HAP-1 (cell line): ENCODE results near the gene KANSL2.
"Not testable (repeated sequence)": the region's sequence is repeated elsewhere in the genome, so short reads cannot be mapped to it uniquely, and the experiment has no call there.

Experiments
- DNase-seq, 2 experiments: peaks; one replicate each; pipeline ENCODE4 v3.0.0-alpha.2; 2016 to 2020; ENCODE audit warnings: low spot score in 2 of 2
- H3K27me3 ChIP-seq: fragments of 250-450 bp; sonication (Bioruptor Pico); 2 replicates; pipeline ENCODE4 v1.5.1; 2020; ENCODE audit warnings: low read depth, mild to moderate bottlenecking, moderate library complexity
- H3K36me3 ChIP-seq: fragments of 250-450 bp; sonication (Bioruptor Pico); replicated peaks from 2 replicates; pipeline ENCODE4 v1.5.1; 2020; ENCODE audit warnings: mild to moderate bottlenecking
- H3K4me1 ChIP-seq: fragments of 250-450 bp; sonication (Bioruptor Pico); 2 replicates; pipeline ENCODE4 v1.5.1; 2020; ENCODE audit warnings: mild to moderate bottlenecking
- H3K4me3 ChIP-seq: fragments of 250-450 bp; sonication (Bioruptor Pico); 2 replicates; pipeline ENCODE4 v1.5.1; 2020; ENCODE audit warnings: mild to moderate bottlenecking, moderate library complexity
- H3K9me3 ChIP-seq: fragments of 250-450 bp; sonication (Bioruptor Pico); 2 replicates; pipeline ENCODE4 v1.5.1; 2020; ENCODE audit warnings: mild to moderate bottlenecking, moderate library complexity
- in situ Hi-C: fragments of 300-500 bp; cut with MboI; formaldehyde crosslinking; loops from 3 replicates; pipeline ENCODE4 v1.14.3; 2020; ENCODE audit warnings: low sequenced_read_pairs, inconsistent platforms, mixed read lengths

Gene KANSL2

DNA sequence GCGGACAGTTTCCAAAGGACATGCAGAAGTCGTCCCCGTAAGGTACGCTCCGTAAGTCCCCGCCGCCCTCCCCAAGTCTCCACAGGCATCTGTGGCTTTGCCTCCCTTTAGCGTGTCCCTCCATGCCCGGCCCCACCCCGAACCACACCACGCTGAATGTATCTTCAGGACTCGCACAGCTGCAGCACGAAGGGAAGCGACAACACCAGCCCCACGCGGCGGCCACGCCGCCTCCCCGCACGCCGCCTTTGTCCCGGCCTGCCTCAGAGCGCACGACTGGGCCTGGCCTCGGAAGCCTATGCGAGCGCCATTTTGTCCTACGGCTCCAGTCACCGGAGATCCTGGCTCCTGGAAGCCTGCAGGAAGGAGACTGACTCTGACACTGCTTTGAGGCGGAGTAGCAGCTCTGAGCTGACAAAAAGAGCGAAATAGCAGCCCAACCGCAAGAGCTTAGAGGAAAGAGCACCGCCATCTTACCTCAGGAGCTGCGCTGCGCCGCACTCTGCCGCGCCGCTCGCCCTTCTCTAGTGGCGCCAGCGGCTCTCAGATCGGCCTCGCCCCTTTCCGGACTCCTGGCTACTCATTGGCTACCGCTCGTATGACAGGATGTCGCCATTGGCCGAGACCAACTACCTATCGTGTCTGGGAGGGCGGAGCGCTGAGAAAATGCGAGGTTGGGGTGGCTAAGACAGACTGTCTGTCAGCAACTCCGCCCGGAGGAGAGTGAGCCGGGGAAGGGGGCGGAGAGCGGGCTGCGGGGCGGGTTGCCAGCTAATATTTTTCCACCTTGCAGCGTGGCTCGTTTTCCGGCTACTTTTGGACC is at the start of gene KANSL2:
KANSL2 (minus strand) TSS at position 529 of the 823 bp plus-strand sequence. CDS start 606 bp downstream, outside the sequence.
- Histone ChIP-seq H3K9me3 (no peaks in the 10 kb centered on the region), H3K4me3 (peak within 1 kb of the TSS; percentile 98), H3K4me1 (peaks cover 20% of the 10 kb centered on the region), H3K36me3 (peaks cover 38% of the 10 kb centered on the region), H3K27me3 (no peaks in the 10 kb centered on the region)
- peak; percentile 97 to 99 for DNase-seq
- in situ Hi-C loops: no loop called here

GRCh38 chr12:48728807-48729206 is 46.8 kb upstream of the KANSL2 start:
- Histone ChIP-seq H3K4me3 (no peak overlapping the region), H3K9me3 (0 out of 2 replicates have a peak, but pooled peaks cover 2% of the 10 kb centered on the region), H3K4me1 (peaks cover 13% of the 10 kb centered on the region), H3K27me3 (no peaks in the 10 kb centered on the region), H3K36me3 (no peaks in the 10 kb centered on the region)
- DNase-seq: peak; percentile 54 to 82
- in situ Hi-C loops: no loop called here

DNA sequence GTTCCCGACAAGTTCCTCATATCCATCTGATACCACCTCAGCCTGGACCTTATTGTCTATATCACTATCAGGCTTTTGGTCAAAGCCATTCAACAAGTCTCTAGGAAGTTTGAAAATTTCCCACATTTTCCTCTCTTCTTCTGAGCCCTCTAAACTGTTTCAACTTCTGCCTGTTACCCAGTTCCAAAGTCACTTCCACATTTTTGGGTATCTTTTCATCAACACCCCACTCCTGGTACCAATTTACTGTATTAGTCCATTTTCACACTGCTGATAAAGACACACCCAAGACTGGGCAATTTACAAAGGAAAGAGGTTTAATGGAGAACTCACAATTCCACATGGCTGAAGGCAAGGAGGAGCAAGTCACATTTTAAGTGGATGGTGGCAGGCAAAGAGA is 38.7 kb upstream of the KANSL2 start:
- DNase-seq, H3K4me3 ChIP-seq, H3K4me1 ChIP-seq, H3K36me3 ChIP-seq, H3K27me3 ChIP-seq, in situ Hi-C loops: not testable (repeated sequence)
- H3K9me3 ChIP-seq: peaks cover 25% of the 10 kb centered on the region

GRCh38 chr12:48720171-48720570 is 38.1 kb upstream of the KANSL2 start:
- H3K36me3 ChIP-seq, H3K4me1 ChIP-seq, H3K4me3 ChIP-seq, in situ Hi-C loops, H3K27me3 ChIP-seq: not testable (repeated sequence)
- H3K9me3 ChIP-seq: peaks cover 25% of the 10 kb centered on the region
- peak; percentile 43 to 76 for DNase-seq

- H3K27me3 ChIP-seq, in situ Hi-C loops, DNase-seq, H3K4me3 ChIP-seq: not testable (repeated sequence)
- H3K4me1 ChIP-seq: peaks cover 17% of the 10 kb centered on the region
- H3K36me3 ChIP-seq: peaks cover 17% of the 10 kb centered on the region
- peaks cover 25% of the 10 kb centered on the region for H3K9me3 ChIP-seq
Measured at GRCh38 chr12:48719002-48719401, 37.0 kb upstream of the KANSL2 start.

DNA sequence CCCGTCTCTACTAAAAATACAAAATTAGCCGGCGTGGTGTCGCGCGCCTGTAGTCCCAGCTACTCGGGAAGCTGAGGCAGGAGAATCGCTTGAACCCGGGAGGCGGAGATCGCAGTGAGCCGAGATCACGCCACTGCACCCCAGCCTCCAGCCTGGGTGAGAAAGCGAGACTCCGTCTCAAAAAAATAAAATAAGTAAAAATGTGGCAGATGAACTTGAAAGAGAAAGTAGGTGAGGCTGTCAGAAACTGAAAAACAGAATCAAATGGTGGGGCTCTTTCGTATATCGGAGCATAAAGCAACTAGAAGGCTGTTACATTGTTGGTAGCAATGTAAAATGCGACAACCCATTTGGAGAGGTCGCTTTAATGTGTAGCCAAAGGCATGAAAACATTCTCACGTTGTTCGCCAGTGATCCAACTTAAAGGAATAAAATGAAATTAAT is 35.2 kb upstream of the KANSL2 start:
- no peak for DNase-seq
- Histone ChIP-seq H3K4me1 (peaks cover 17% of the 10 kb centered on the region), H3K27me3 (no peaks in the 10 kb centered on the region), H3K36me3 (peaks cover 31% of the 10 kb centered on the region), H3K4me3 (peak overlapping the region; percentile 80), H3K9me3 (peaks cover 25% of the 10 kb centered on the region)
- in situ Hi-C loops: no loop called here

DNA sequence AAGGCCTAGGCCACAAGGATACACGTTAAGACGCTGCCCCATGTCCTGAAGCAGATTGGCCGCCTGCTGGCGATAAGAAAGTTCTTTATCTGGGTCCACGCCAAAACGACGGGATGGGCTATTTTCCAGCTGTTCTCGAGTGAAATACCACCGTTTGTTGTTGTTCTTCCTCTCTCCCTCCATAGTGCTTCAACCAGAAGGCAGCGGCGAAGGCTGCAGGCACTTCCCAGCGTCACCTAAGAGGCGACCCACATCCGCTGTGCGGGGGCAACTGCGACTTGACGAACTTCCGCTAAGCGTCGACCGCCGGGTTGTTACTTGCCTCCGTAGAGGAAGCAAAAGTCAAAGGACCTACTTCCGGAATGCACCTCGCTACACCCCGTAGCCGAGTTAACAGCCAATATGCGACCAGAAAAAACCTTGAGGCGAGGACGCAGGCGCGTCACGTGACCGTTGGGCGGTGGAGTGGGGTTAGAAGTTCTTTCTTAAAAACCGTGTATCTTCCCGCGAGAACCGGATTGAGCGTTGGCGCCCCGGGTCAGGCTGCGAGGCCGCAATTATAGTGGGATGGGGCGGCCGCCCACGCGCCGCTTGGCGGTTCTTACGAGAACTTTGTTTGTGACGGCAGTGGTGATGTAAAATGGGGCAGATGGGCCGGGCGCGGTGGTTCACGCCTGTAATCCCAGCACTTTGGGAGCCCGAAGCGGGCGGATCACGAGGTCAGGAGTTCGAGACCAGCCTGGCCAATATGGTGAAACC is 34.6 kb upstream of the KANSL2 start, which contains the start of gene CCNT1:
CCNT1 (minus strand) TSS at position 215 of the 759 bp plus-strand sequence; CDS start at position 183, 32 bp downstream.
- in situ Hi-C loops: no loop called here
- H3K4me1 ChIP-seq: peaks cover 17% of the 10 kb centered on the region
- no peaks in the 10 kb centered on the region for H3K27me3 ChIP-seq
- peaks cover 37% of the 10 kb centered on the region for H3K36me3 ChIP-seq
- H3K4me3 ChIP-seq: peak within 1 kb of the TSS; percentile 80
- peak; percentile 98 for DNase-seq
- H3K9me3 ChIP-seq: peaks cover 20% of the 10 kb centered on the region

- H3K4me3 ChIP-seq: peak overlapping the region; percentile 80
- H3K27me3 ChIP-seq: no peaks in the 10 kb centered on the region
- peaks cover 17% of the 10 kb centered on the region for H3K4me1 ChIP-seq
- peaks cover 15% of the 10 kb centered on the region for H3K9me3 ChIP-seq
- in situ Hi-C loops: no loop called here
- H3K36me3 ChIP-seq: peaks cover 40% of the 10 kb centered on the region
- no peak for DNase-seq
Measured at GRCh38 chr12:48716168-48716492, 34.1 kb upstream of the KANSL2 start.

DNA sequence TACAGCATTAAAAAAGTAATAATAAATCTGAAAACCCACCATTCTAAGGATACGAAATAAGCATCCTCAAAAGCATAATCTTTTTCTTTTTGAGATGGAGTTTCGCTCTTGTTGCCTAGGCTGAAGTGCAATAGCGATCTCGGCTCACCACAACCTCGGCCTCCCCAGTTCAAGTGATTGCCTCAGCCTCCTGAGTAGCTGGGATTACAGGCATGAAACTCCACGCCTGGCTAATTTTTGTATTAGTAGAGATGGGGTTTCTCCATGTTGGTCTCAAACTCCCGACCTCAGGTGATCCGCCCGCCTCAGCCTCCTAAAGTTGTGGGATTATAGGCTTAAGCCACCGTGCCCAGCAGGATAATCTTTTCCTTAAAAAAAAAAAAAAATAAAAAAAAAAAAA is 30.2 kb upstream of the KANSL2 start:
- DNase-seq: no peak
- in situ Hi-C loops: no loop called here
- Histone ChIP-seq H3K4me3 (no peak overlapping the region), H3K4me1 (peaks cover 11% of the 10 kb centered on the region), H3K36me3 (peaks cover 68% of the 10 kb centered on the region), H3K9me3 (no peaks in the 10 kb centered on the region), H3K27me3 (no peaks in the 10 kb centered on the region)

DNA sequence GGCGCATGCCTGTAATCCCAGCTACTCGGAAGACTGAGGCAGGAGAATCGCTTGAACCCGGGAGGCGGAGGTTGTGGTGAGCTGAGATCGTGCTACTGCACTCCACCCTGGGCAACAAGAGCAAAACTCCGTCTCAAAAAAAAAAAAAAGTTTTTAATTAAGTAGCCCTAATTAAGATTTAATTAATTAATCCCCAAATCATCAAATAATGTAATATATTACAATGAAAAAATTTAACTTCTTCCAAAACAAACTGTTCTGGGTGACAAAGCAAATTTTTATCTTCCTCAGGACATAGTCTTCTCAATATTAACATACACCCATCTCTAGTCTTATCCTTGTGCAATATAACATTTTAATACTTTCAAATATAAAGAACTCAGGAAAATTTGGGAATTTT is 16.8 kb upstream of the KANSL2 start:
- H3K27me3 ChIP-seq, H3K4me1 ChIP-seq, in situ Hi-C loops, DNase-seq, H3K9me3 ChIP-seq, H3K4me3 ChIP-seq: not testable (repeated sequence)
- H3K36me3 ChIP-seq: peaks cover 67% of the 10 kb centered on the region

DNA sequence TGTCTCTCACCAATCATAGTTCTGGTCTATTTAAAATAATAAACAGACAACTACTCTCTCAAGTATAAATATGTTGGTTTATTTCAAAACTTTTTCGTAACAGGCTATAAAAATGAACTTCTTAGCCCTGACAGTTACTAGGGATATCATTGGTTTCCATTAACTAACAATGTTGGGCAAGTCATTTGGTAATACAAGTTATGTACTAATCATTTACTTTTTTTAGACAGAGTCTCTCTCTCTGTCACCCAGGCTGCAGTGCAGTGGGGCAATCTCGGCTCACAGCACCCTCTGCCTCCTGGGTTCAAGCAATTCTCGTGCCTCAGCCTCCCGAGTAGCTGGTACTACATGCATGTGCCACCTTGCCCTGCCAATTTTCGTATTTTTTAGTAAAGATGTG is 14.6 kb upstream of the KANSL2 start:
- DNase-seq: no peak
- peaks cover 70% of the 10 kb centered on the region for H3K36me3 ChIP-seq

GRCh38 chr12:48695859-48696258 is 13.8 kb upstream of the KANSL2 start:
- Histone ChIP-seq H3K4me3 (no peak overlapping the region), H3K4me1 (peaks cover 11% of the 10 kb centered on the region), H3K36me3 (peaks cover 78% of the 10 kb centered on the region), H3K27me3 (no peaks in the 10 kb centered on the region), H3K9me3 (peaks cover 4% of the 10 kb centered on the region; the same call in 1 of the 2 replicates)
- in situ Hi-C loops: no loop called here
- DNase-seq: no peak

More for the DNA sequence above, 14.6 kb upstream of the KANSL2 start:
- H3K4me1 ChIP-seq: peaks cover 9% of the 10 kb centered on the region
- no peak overlapping the region for H3K4me3 ChIP-seq
- H3K27me3 ChIP-seq: no peaks in the 10 kb centered on the region
- H3K9me3 ChIP-seq: no peaks in the 10 kb centered on the region
- in situ Hi-C loops: no loop called here

- no peak overlapping the region for H3K4me3 ChIP-seq
- in situ Hi-C loops: no loop called here
Measured at GRCh38 chr12:48694038-48694437, 12.0 kb upstream of the KANSL2 start.

GRCh38 chr12:48693572-48693971 is 11.5 kb upstream of the KANSL2 start:
- in situ Hi-C loops: no loop called here
- Histone ChIP-seq H3K4me3 (no peak overlapping the region), H3K36me3 (peaks cover 82% of the 10 kb centered on the region), H3K27me3 (no peaks in the 10 kb centered on the region), H3K4me1 (peaks cover 11% of the 10 kb centered on the region), H3K9me3 (peaks cover 4% of the 10 kb centered on the region; the same call in 1 of the 2 replicates)
- DNase-seq: no peak

More at GRCh38 chr12:48694038-48694437, 12.0 kb upstream of the KANSL2 start:
- Histone ChIP-seq H3K27me3 (no peaks in the 10 kb centered on the region), H3K9me3 (peaks cover 4% of the 10 kb centered on the region; the same call in 1 of the 2 replicates), H3K4me1 (peaks cover 11% of the 10 kb centered on the region), H3K36me3 (peaks cover 83% of the 10 kb centered on the region)
- DNase-seq: no peak
